PC-9 (cell line): ENCODE results near the gene CACNA1B. TPM values are rescaled to one million over a fixed set of nuclear protein-coding genes. Genes with fewer than 3 reads are reported as not detected.

Source experiments
- BruUV-seq: library from RNA; stranded (reverse); fragments of 400-500 nt; replicated peaks from 2 replicates; lab custom pipeline; 2021; lab: Mats Ljungman, UMichigan
- CTCF ChIA-PET: fragments of 300-600 bp; sonication (Branson Sonifier 250); formaldehyde crosslinking; loops from one replicate; lab custom pipeline; 2022; ENCODE audit warnings: antibody characterized with exemption; lab: Charles Lee
- POLR2A ChIA-PET: fragments of 300-600 bp; sonication (Branson Sonifier 250); formaldehyde crosslinking; loops from one replicate; lab custom pipeline; 2022; ENCODE audit warnings: antibody characterized with exemption; ENCODE audit not compliant: unreplicated experiment; lab: Charles Lee
- DNase-seq, 2 experiments: peaks; one replicate each; pipeline versions ENCODE4 v3.0.0 to v3.0.0-alpha.2; 2015 to 2022; ENCODE audit warnings: mixed read lengths in 1 of 2
- H2AFZ ChIP-seq: fragments of 200-600 bp; sonication (generic); 2 replicates; pipeline ENCODE4 v1.8.1; 2017; ENCODE audit warnings: antibody characterized with exemption
- H3F3A ChIP-seq: fragments of 200-600 bp; sonication (generic); 2 replicates; pipeline ENCODE4 v1.8.1; 2017; ENCODE audit warnings: antibody characterized with exemption, mild to moderate bottlenecking, low read depth; ENCODE audit not compliant: insufficient read depth
- H3K27ac ChIP-seq: fragments of 200-600 bp; sonication (generic); 2 replicates; pipeline ENCODE4 v1.6.1; 2016; ENCODE audit warnings: mixed run types
- H3K27me3 ChIP-seq: fragments of 200-600 bp; sonication (generic); 2 replicates; pipeline ENCODE4 v1.6.1; 2016; ENCODE audit warnings: low read depth, mixed run types; ENCODE audit not compliant: insufficient read depth
- H3K36me3 ChIP-seq: fragments of 200-600 bp; sonication (generic); 2 replicates; pipeline ENCODE4 v1.6.1; 2016; ENCODE audit warnings: low read depth, mixed run types
- H3K4me1 ChIP-seq: fragments of 200-600 bp; sonication (generic); replicated peaks from 2 replicates; pipeline ENCODE4 v1.6.1; 2016; ENCODE audit warnings: mixed run types; ENCODE audit not compliant: insufficient read depth
- H3K4me2 ChIP-seq: fragments of 200-600 bp; sonication (generic); 2 replicates; pipeline ENCODE4 v1.6.1; 2017; ENCODE audit warnings: mixed run types
- H3K4me3 ChIP-seq: fragments of 200-600 bp; sonication (generic); 2 replicates; pipeline ENCODE4 v1.6.1; 2016; ENCODE audit warnings: mixed run types
- H3K79me2 ChIP-seq: fragments of 200-600 bp; sonication (generic); 2 replicates; pipeline ENCODE4 v1.6.1; 2017; ENCODE audit warnings: low read depth, mixed run types
- H3K9me2 ChIP-seq: fragments of 200-600 bp; sonication (generic); 2 replicates; pipeline ENCODE4 v1.8.1; 2017; ENCODE audit warnings: mild to moderate bottlenecking; ENCODE audit not compliant: insufficient read depth
- H3K9me3 ChIP-seq: fragments of 200-600 bp; sonication (generic); 2 replicates; pipeline ENCODE4 v1.8.1; 2016; ENCODE audit warnings: low read depth; ENCODE audit not compliant: insufficient read depth
- H4K20me1 ChIP-seq: fragments of 200-600 bp; sonication (generic); 2 replicates; pipeline ENCODE4 v1.8.1; 2017; ENCODE audit not compliant: insufficient read depth
- CTCF ChIP-seq: fragments of 200-600 bp; sonication (generic); conservative IDR thresholded peaks from 2 replicates; pipeline ENCODE4 v1.6.1; 2017; ENCODE audit warnings: mixed run types, antibody characterized with exemption, mild to moderate bottlenecking, moderate library complexity
- EZH2 ChIP-seq: fragments of 200-600 bp; sonication (generic); IDR thresholded peaks from 2 replicates; pipeline ENCODE4 v1.8.0; 2017; ENCODE audit warnings: antibody characterized with exemption, low read depth
- intact Hi-C: fragments of 100-400 bp; cut with micrococcal nuclease; formaldehyde crosslinking; loops from one replicate; pipeline ENCODE4 v1.10.0; 2022; ENCODE audit not compliant: unreplicated experiment
- total RNA-seq: library from RNA; stranded (reverse); gene quantifications from 2 replicates; pipeline ENCODE4 v1.2.3, GENCODE V29; 2021

The CACNA1B gene
- total RNA-seq, 1 experiment from 2014 or later, result not detected

GRCh38 chr9:137988701-137989100, 111.1 kb downstream of the CACNA1B start:
- POLR2A ChIA-PET, result no interaction called here

GRCh38 chr9:137989156-137989555, 111.6 kb downstream of the CACNA1B start:
- Histone ChIP-seq H3K4me1 (no peaks in the 10 kb centered on the region), H3F3A (no peaks in the 10 kb centered on the region), H3K4me2 (no peak overlapping the region), H3K9me2 (no peaks in the 10 kb centered on the region), H3K27ac (no peak overlapping the region), H3K9me3 (no peaks in the 10 kb centered on the region), H3K4me3 (no peak overlapping the region), H2AFZ (no peak overlapping the region), H3K27me3 (peaks cover 76% of the 10 kb centered on the region), H3K36me3 (no peaks in the 10 kb centered on the region), H3K79me2 (no peaks in the 10 kb centered on the region), H4K20me1 (no peaks in the 10 kb centered on the region)
- TF ChIP-seq EZH2, result no peak
- no peak for TF ChIP-seq CTCF
- no TSS peak for BruUV-seq
- DNase-seq, result no peak
- intact Hi-C loops, result no loop called here
- ChIA-PET CTCF (no interaction called here), POLR2A (no interaction called here)

More at GRCh38 chr9:137988701-137989100, 111.1 kb downstream of the CACNA1B start:
- Histone ChIP-seq H3K79me2 (no peaks in the 10 kb centered on the region), H3K9me2 (no peaks in the 10 kb centered on the region), H3K27me3 (peaks cover 74% of the 10 kb centered on the region), H3K27ac (no peak overlapping the region), H3K4me2 (no peak overlapping the region), H3K4me3 (no peak overlapping the region), H4K20me1 (no peaks in the 10 kb centered on the region), H3K4me1 (no peaks in the 10 kb centered on the region), H3K9me3 (no peaks in the 10 kb centered on the region), H3F3A (no peaks in the 10 kb centered on the region), H2AFZ (no peak overlapping the region), H3K36me3 (no peaks in the 10 kb centered on the region)
- CTCF ChIA-PET, result no interaction called here
- no TSS peak for BruUV-seq
- no peak for DNase-seq
- intact Hi-C loops, result no loop called here
- no peak for TF ChIP-seq CTCF
- no peak for TF ChIP-seq EZH2

- Histone ChIP-seq H3K9me3 (no peaks in the 10 kb centered on the region), H3K4me3 (no peak overlapping the region), H3K4me1 (no peaks in the 10 kb centered on the region), H3F3A (no peaks in the 10 kb centered on the region), H3K36me3 (no peaks in the 10 kb centered on the region), H4K20me1 (no peaks in the 10 kb centered on the region), H3K27ac (no peak overlapping the region), H3K79me2 (no peaks in the 10 kb centered on the region), H2AFZ (no peak overlapping the region), H3K9me2 (no peaks in the 10 kb centered on the region), H3K4me2 (no peak overlapping the region), H3K27me3 (peaks cover 76% of the 10 kb centered on the region)
- ChIA-PET POLR2A (no interaction called here), CTCF (no interaction called here)
- BruUV-seq, result no TSS peak
- DNase-seq, result no peak
- TF ChIP-seq CTCF (no peak), EZH2 (no peak)
- intact Hi-C loops, result no loop called here
Observed at GRCh38 chr9:137989999-137990715, 112.6 kb downstream of the CACNA1B start.
